HK-2 (cell line): ENCODE measurements around the gene TTC9C.
"Not testable (repeated sequence)": the region's sequence is repeated elsewhere in the genome, so short reads cannot be mapped to it uniquely, and the experiment has no call there.

Source experiments
- DNase-seq: peaks from one replicate; pipeline ENCODE4 v3.0.0-alpha.2; 2018; ENCODE audit not compliant: unreplicated experiment

The TTC9C gene, protein sequence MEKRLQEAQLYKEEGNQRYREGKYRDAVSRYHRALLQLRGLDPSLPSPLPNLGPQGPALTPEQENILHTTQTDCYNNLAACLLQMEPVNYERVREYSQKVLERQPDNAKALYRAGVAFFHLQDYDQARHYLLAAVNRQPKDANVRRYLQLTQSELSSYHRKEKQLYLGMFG

DNA sequence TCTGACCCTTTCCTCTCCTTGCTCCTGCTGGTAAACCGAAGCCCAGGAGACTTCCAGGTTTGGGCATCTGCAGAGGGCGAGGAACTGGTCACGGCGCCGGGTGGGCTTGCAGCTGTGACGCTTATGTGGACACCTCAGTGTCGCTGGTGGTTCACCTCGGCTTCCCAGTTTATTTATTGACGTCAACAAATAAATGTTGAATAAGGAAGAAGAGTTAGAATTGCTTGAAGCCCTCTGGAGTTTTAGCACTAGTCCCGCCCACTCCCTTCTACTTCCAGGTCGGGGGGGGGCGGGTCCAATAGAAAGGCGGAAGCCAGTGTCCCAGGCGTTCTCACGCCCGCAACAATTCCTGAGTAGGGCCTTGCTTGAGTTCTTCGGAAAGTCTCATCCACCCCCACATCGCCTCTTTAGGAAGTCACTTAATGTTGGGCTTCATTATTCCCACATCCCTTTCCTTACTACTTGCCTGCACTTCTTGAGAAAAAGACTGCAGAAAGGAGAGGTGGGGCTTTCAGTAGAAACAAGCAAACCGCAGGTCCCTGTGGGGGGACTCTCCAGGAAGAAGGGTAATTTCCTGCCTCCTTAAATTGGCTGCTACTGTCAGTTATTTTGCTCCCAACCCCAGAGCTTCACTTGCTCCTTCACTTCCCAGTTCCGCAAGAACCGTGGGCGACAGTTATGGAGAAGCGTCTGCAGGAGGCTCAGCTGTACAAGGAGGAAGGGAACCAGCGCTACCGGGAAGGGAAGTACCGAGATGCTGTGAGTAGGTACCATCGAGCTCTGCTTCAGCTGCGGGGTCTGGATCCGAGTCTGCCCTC, at the start of gene TTC9C:
Gene TTC9C (plus strand): TSS at position 316 of the 818 bp plus-strand sequence. CDS start 363 bp downstream, at position 679.
- peak; percentile 73 for DNase-seq

DNA sequence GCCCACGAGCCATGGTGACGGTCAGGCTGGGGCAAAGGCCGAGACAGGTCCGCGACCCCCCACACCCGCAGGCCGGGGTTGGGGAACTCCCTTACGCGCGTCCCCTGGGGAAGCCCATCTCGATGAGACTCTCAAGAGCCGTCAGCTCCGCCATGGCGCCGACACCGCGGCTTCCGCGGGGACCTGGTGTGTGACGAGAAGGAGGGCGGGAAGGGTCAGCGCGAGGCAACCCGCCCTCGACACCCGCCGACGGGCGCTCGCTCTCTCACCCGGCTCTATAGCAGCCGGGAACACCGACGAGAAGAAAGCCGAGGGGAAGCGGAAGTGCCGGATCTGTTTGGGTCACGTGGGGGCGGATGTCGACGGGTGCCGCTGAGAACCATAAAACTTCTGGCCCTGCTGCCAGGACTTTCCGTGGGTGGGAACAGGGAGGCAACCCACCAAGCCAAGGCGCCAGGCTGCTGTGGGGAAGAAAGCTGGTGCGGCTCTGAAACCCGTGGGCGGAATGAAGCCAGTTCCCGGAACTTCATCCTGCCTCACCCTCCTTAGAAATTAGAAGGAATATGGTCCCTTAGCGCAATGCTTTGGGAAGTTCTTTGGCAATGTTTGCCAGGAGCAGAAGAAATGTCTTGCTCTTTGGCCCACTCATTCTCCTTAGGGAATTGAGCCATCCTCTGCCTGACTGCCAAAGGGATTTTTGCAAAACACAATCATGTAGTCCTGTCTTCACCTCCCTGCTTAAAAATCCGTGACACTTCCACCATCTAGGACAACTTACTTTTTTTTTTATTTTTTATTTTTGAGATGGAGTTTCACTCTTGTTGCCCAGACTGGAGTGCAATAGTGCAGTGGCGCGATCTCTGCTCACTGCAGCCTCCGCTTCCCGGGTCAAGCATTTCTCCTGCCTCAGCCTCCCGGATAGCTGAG, 49.3 kb upstream of the TTC9C start, which contains the start of gene UBXN1:
Gene UBXN1 (minus strand): TSS at position 304 of the 927 bp plus-strand sequence. CDS start 150 bp downstream, at position 154.
- DNase-seq, result peak; percentile 79

- DNase-seq, result no peak
These were observed 47.5 kb upstream of the TTC9C start for GRCh38 chr11:62680825-62681240.

GRCh38 chr11:62682518-62682917, 45.8 kb upstream of the TTC9C start:
- DNase-seq, result no peak

DNA sequence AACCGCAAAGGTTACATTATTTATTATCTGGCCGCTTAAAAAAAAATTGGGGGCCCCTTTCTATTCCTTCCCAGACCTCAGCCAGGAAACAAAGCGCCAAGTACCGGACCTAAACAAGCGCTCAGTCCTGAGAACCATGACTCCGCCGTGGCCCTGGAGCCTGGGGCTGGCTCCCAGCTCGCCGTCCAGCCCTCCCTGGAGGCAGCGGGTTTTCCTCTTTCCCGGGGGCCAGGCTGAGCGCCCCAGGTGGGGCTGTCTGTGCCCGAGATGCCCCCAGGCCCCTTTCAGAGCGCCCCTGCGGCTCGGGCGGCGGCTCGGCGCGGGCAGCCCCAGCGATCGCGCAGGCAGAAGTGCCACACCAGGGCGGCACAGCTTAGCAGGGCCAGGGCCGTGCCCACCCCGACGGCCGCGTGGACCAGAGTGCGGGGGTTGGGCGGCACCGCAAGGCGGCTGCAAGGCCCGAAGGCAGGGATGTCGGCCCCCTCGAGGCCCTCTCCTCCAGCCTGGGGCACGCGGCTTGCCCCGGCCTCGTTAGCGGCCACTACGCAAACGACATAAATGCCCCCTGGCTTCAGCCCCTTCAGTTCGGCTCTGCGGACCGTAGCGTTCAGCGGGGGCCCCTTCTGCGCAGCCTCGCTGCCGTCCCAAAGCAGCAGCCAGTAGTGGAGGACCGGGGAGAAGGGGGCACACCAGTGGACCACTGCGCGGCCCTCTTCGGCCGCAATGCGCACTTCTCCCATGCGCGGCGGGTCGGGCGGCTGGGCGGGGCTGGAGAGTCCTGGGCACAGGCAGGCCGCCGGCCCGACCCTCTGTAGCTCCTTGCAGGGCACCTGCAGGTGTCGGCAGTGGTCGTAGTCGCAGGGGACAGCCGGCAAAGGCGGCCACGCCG, 40.5 kb upstream of the TTC9C start:
- DNase-seq, result no peak

GRCh38 chr11:62688491-62688890, 39.8 kb upstream of the TTC9C start:
- no peak for DNase-seq

- no peak for DNase-seq
These were observed 38.7 kb upstream of the TTC9C start, which contains the start of gene LRRN4CL for GRCh38 chr11:62689421-62690183. Gene LRRN4CL (minus strand): TSS chr11:62689530. CDS start chr11:62688508, 1,022 bp downstream.

- not testable (repeated sequence) for DNase-seq
These were observed 34.7 kb upstream of the TTC9C start for GRCh38 chr11:62693624-62694023.

GRCh38 chr11:62694455-62695167, 33.7 kb upstream of the TTC9C start:
- DNase-seq, result peak; percentile 49

GRCh38 chr11:62702246-62702645, 26.0 kb upstream of the TTC9C start:
- no peak for DNase-seq

DNA sequence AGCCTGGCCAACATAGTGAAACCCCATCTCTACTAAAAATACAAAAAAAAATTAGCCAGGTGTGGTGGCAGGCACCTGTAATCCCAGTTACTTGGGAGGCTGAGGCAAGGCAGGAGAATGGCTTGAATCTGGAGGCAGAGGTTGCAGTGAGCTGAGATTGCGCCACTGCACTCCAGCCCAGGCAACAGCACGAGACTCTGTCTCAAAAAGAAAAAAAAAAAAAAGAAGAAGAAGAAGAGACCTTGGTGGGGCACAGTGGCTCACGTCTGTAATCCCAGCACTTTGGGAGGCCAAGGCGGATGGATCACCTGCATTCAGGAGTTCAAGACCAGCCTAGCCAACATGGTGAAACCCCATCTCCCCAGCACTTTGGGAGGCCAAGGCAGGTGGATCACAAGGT, 24.4 kb upstream of the TTC9C start:
- not testable (repeated sequence) for DNase-seq

DNA sequence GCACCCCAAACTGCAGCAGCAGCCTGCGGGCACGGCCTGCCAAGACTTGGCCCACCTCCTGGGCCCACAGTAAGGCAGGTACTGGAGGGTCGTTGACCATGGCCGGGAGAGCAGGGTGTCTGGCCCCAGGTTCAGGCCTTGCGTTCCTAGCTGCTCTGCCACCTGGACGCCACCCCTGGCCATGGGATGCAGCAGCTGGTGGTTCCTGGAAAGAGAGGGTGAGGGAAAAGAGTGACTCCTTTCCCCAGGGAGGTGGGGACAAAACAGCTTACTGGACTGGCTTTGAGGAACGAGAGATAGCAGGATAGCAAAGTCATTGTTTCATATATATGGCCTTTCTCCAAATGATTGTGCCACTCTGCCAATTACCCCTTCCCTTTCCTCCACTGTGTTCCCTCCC, 22.9 kb upstream of the TTC9C start:
- DNase-seq, result no peak

GRCh38 chr11:62705880-62706849, 22.1 kb upstream of the TTC9C start:
- peak; percentile 88 for DNase-seq

GRCh38 chr11:62706850-62707247, 21.4 kb upstream of the TTC9C start:
- DNase-seq, result no peak

- DNase-seq, result no peak
These were observed 20.9 kb upstream of the TTC9C start, which contains the start of the genes BSCL2 and GNG3 for GRCh38 chr11:62707277-62707861. Gene BSCL2 (minus strand): TSS chr11:62707424. CDS start chr11:62707195, 229 bp downstream. Gene GNG3 (plus strand): TSS chr11:62707676. CDS start chr11:62708296, 620 bp downstream.

GRCh38 chr11:62708392-62708791, 19.9 kb upstream of the TTC9C start:
- no peak for DNase-seq

- no peak for DNase-seq
These were observed 19.5 kb upstream of the TTC9C start for GRCh38 chr11:62708793-62709192.
